GM12878 (cell line): ENCODE results near the gene HIVEP3. TPM values are rescaled to one million over a fixed set of nuclear protein-coding genes. Genes with fewer than 3 reads are reported as not detected.

Experiments used
- ATAC-seq: fragments of 200-7000 bp; cut with Tn5 transposase; 3 replicates; pipeline ENCODE4 v1.9.1; 2020; ENCODE audit warnings: mild to moderate bottlenecking, moderate library complexity
- BruUV-seq: library from RNA; stranded (reverse); fragments of 400-500 nt; replicated peaks from 2 replicates; lab custom pipeline; 2021; lab: Mats Ljungman, UMichigan
- CTCF ChIA-PET: fragments of 300-600 bp; sonication (Branson Sonifier 250); formaldehyde crosslinking; extraction: SDS; loops from one replicate; lab custom pipeline; 2021; ENCODE audit warnings: inconsistent platforms; lab: Yijun Ruan, JAX
- POLR2A ChIA-PET: fragments of 350-600 bp; formaldehyde crosslinking; extraction: SDS; loops from one replicate; lab custom pipeline; 2021; ENCODE audit warnings: inconsistent platforms; lab: Charles Lee
- RAD21 ChIA-PET: fragments of 300-600 bp; sonication (Branson Sonifier 250); formaldehyde crosslinking; loops from one replicate; lab custom pipeline; 2023; ENCODE audit warnings: antibody characterized with exemption; ENCODE audit not compliant: unreplicated experiment; lab: Charles Lee
- SMC1A ChIA-PET: fragments of 300-600 bp; sonication (Branson Sonifier 250); formaldehyde crosslinking; loops from one replicate; lab custom pipeline; 2023; ENCODE audit not compliant: unreplicated experiment, uncharacterized antibody; lab: Charles Lee
- DNase-seq: peaks from one replicate; pipeline ENCODE4 v3.0.0-alpha.2; 2011; ENCODE audit warnings: low read depth, low spot score
- FAIRE-seq: peaks from 3 replicates; lab custom pipeline; 2011; peaks lifted over from hg19 to GRCh38; lab: Jason Lieb, UNC
- H2AFZ ChIP-seq: 2 replicates; pipeline ENCODE4 v1.6.0; 2011; ENCODE audit warnings: low read depth, low read length, control low read depth; ENCODE audit not compliant: control insufficient read depth
- H3K27ac ChIP-seq: 2 replicates; pipeline ENCODE4 v1.5.1; 2011; ENCODE audit warnings: control low read depth; ENCODE audit not compliant: control insufficient read depth, insufficient read depth
- H3K27me3 ChIP-seq, 2 experiments: replicated peaks in 1 of 2; 2 replicates each; pipeline versions ENCODE4 v1.6.0 to v1.6.1; 2011; ENCODE audit warnings: low read length in 1 of 2; ENCODE audit not compliant: control insufficient read depth in 2 of 2, insufficient read depth in 2 of 2
- H3K36me3 ChIP-seq, 2 experiments: 2 replicates each; pipeline ENCODE4 v1.5.1; 2011; ENCODE audit warnings: low read length in 1 of 2; ENCODE audit not compliant: control insufficient read depth in 2 of 2, insufficient read depth in 2 of 2
- H3K4me1 ChIP-seq: 2 replicates; pipeline ENCODE4 v1.6.1; 2011; ENCODE audit warnings: mild to moderate bottlenecking, low read length, moderate library complexity, mixed read lengths; ENCODE audit not compliant: control insufficient read depth, insufficient read depth
- H3K4me2 ChIP-seq: 2 replicates; pipeline ENCODE4 v1.6.0; 2011; ENCODE audit warnings: control low read depth; ENCODE audit not compliant: control insufficient read depth, insufficient read depth
- H3K4me3 ChIP-seq: fragments of 200-600 bp; sonication (generic); 2 replicates; pipeline ENCODE4 v1.5.1; 2016
- H3K79me2 ChIP-seq: 2 replicates; pipeline ENCODE4 v1.6.0; 2011; ENCODE audit warnings: low read length; ENCODE audit not compliant: control insufficient read depth, insufficient read depth
- H3K9ac ChIP-seq: 2 replicates; pipeline ENCODE4 v1.8.0; 2011; ENCODE audit warnings: low read length, control low read depth, mixed read lengths; ENCODE audit not compliant: control insufficient read depth, insufficient read depth
- H3K9me3 ChIP-seq: replicated peaks from 3 replicates; pipeline ENCODE4 v1.5.1; 2011; ENCODE audit warnings: mild to moderate bottlenecking, low read length; ENCODE audit not compliant: control insufficient read depth, insufficient read depth
- H4K20me1 ChIP-seq: 2 replicates; pipeline ENCODE4 v1.6.0; 2011; ENCODE audit not compliant: control insufficient read depth, insufficient read depth
- CEBPZ ChIP-seq: fragments of 150-350 bp; IDR thresholded peaks from 2 replicates; pipeline ENCODE4 v1.6.1; 2016; ENCODE audit warnings: low read depth, low read length
- ESRRA ChIP-seq: IDR thresholded peaks from 2 replicates; pipeline ENCODE4 v1.6.1; 2012; ENCODE audit warnings: mild to moderate bottlenecking, low read length, improper control_type of control experiment
- STAT3 ChIP-seq: IDR thresholded peaks from 2 replicates; pipeline ENCODE4 v1.6.1; 2011; ENCODE audit warnings: low read depth, low read length, improper control_type of control experiment
- TCF12 ChIP-seq: IDR thresholded peaks from 2 replicates; pipeline ENCODE4 v1.6.1; 2011; ENCODE audit warnings: low read depth, mild to moderate bottlenecking, low read length
- WGBS: methylation state at CpG from one replicate; pipeline ENCODE4 v1.1.6; 2016; ENCODE audit warnings: low lambda C conversion rate; ENCODE audit not compliant: insufficient replicate concordance, insufficient coverage; ENCODE audit errors: missing lambda C conversion rate; 5-methylcytosine and 5-hydroxymethylcytosine counted together
- in situ Hi-C: fragments of 300-500 bp; cut with MboI; formaldehyde crosslinking; loops from 9 replicates; pipeline ENCODE4 v1.14.3; 2018; ENCODE audit warnings: mixed read lengths
- intact Hi-C: fragments of 100-400 bp; cut with micrococcal nuclease; formaldehyde crosslinking; loops from one replicate; pipeline ENCODE4 v1.14.2; 2022; ENCODE audit not compliant: unreplicated experiment
- polyA plus RNA-seq, 11 experiments: library from polyadenylated mRNA; depleted of rRNA in 4 of 11; unstranded in 6 of 11; stranded (reverse) in 5 of 11; fragments of >200 nt; fragmentation: Nextera tagmentation in 4 of 11; fragmentation: Illumina TruSeq in 1 of 11; extraction: Ambion mirVana in 4 of 11; extraction: Trizol in 1 of 11; gene quantifications; 1 replicate in 1 of 11; 2 replicates in 10 of 11; pipeline versions ENCODE4 v1.2.1 to v1.2.3, GENCODE V29; 2011 to 2016; ENCODE audit warnings: inconsistent platforms in 2 of 11, missing spikeins in 2 of 11, low read depth in 1 of 11
- total RNA-seq, 4 experiments: library from RNA; depleted of rRNA in 3 of 4; stranded (reverse); fragments of >200 nt in 3 of 4; fragmentation: Illumina TruSeq in 1 of 4; extraction: Trizol in 1 of 4; gene quantifications; 2 replicates each; pipeline versions ENCODE4 v1.2.1 to v1.2.3, GENCODE V29; 2013 to 2021
- TF ChIP-seq, protein P1 (sequence below): IDR thresholded peaks from 2 replicates; pipeline ENCODE4 v1.6.1; 2011; ENCODE audit warnings: mild to moderate bottlenecking, low read depth, low read length, moderate library complexity; ENCODE audit not compliant: insufficient replicate concordance

The HIVEP3 gene
- total and polyA plus RNA-seq, 10 of the 15 experiments (the other 5 are each of a cell fraction or from before 2014, with no cell fraction given), result 1.8 to 13.6 (median 3.8) TPM

GRCh38 chr1:41547781-41548560 is 370.8 kb downstream of the HIVEP3 start:
- Histone ChIP-seq H3K27ac (no peak overlapping the region), H3K9me3 (no peaks in the 10 kb centered on the region; the same call in 2 of the 3 replicates), H4K20me1 (no peaks in the 10 kb centered on the region), H2AFZ (no peak overlapping the region), H3K79me2 (no peaks in the 10 kb centered on the region), H3K9ac (no peak overlapping the region), H3K27me3 (no peaks in the 10 kb centered on the region), H3K4me2 (no peak overlapping the region), H3K4me3 (no peak overlapping the region), H3K36me3 (peaks cover 0 to 1% of the 10 kb centered on the region in 2 experiments; a peak in 1 of 4 replicates), H3K4me1 (no peaks in the 10 kb centered on the region)
- in situ Hi-C loops (no loop called here), intact Hi-C loops (no loop called here)
- FAIRE-seq (no peak), DNase-seq (no peak), ATAC-seq (no peak; the same call in 2 of the 3 replicates)
- ChIA-PET RAD21 (no interaction called here), SMC1A (interaction anchor here (0.6 kb wide), 1 partner anchor 677 kb away, joined by 4 read pairs; no protein-coding TSS in a partner anchor), POLR2A (no interaction called here), CTCF (no interaction called here)
- no TSS peak for BruUV-seq
- TF ChIP-seq, protein P1, sequence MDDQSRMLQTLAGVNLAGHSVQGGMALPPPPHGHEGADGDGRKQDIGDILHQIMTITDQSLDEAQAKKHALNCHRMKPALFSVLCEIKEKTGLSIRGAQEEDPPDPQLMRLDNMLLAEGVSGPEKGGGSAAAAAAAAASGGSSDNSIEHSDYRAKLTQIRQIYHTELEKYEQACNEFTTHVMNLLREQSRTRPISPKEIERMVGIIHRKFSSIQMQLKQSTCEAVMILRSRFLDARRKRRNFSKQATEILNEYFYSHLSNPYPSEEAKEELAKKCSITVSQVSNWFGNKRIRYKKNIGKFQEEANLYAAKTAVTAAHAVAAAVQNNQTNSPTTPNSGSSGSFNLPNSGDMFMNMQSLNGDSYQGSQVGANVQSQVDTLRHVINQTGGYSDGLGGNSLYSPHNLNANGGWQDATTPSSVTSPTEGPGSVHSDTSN, result no peak
- TF ChIP-seq ESRRA, result no peak
- TF ChIP-seq STAT3, result no peak
- no peak for TF ChIP-seq CEBPZ
- TF ChIP-seq TCF12, result no peak
- 51% methylated on average over 7 of the region's 7 CpGs for WGBS
